Duodenal mucosa (tissue), 2 donors: ENCODE data around the gene DPYSL3.

Source experiments
- H3K27ac ChIP-seq: one replicate; pipeline ENCODE4 v1.7.0; 2013; ENCODE audit warnings: low read depth, low read length
- H3K27me3 ChIP-seq, 2 donors: one replicate each; pipeline ENCODE4 v1.7.0; 2013; ENCODE audit warnings: low read length in 2 of 2, control low read depth in 1 of 2; ENCODE audit not compliant: insufficient read depth in 2 of 2, control insufficient read depth in 1 of 2
- H3K36me3 ChIP-seq, 2 donors: one replicate each; pipeline ENCODE4 v1.7.0; 2013; ENCODE audit warnings: low read length in 2 of 2, control low read depth in 1 of 2; ENCODE audit not compliant: insufficient read depth in 2 of 2, control insufficient read depth in 1 of 2
- H3K4me1 ChIP-seq, 2 donors: one replicate each; pipeline ENCODE4 v1.7.0; 2013; ENCODE audit warnings: low read length in 2 of 2, control low read depth in 1 of 2; ENCODE audit not compliant: insufficient read depth in 2 of 2, control insufficient read depth in 1 of 2
- H3K4me3 ChIP-seq, 2 donors: one replicate each; pipeline ENCODE4 v1.7.0; 2013; ENCODE audit warnings: low read length in 2 of 2, low read depth in 1 of 2
- H3K9ac ChIP-seq, 2 donors: one replicate each; pipeline ENCODE4 v1.7.0; 2013; ENCODE audit warnings: low read length in 2 of 2, low read depth in 1 of 2
- H3K9me3 ChIP-seq, 2 donors: one replicate each; pipeline ENCODE4 v1.7.0; 2013; ENCODE audit warnings: low read length in 2 of 2, control low read depth in 1 of 2; ENCODE audit not compliant: control insufficient read depth in 1 of 2

DPYSL3 gene

DNA sequence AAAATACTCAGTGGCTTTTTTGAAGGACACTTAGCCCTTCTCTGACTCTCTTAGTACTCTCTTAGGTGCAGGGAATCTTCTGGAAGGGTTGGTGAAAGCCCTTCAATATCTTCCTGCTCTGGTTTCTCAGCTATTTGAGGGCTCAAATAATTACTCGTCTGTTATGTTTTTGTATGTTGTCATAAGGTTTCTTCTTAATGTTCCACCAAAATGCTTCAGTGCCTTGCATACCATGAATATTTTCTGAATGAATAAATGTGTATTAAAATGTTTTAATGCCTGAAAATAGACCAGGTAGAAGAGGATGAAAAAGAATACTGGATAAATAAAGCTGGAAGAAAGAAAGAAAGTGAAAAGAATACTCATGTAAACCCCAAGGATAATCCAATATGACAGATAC lies 150.8 kb downstream of the DPYSL3 start:
- no peak overlapping the region for H3K27ac ChIP-seq
- no peaks in the 10 kb centered on the region for H3K36me3 ChIP-seq
- no peak overlapping the region for H3K9ac ChIP-seq
- H3K9me3 ChIP-seq = no peaks in the 10 kb centered on the region
- no peaks in the 10 kb centered on the region for H3K27me3 ChIP-seq
- H3K4me3 ChIP-seq = no peak overlapping the region
- H3K4me1 ChIP-seq = no peaks in the 10 kb centered on the region

DNA sequence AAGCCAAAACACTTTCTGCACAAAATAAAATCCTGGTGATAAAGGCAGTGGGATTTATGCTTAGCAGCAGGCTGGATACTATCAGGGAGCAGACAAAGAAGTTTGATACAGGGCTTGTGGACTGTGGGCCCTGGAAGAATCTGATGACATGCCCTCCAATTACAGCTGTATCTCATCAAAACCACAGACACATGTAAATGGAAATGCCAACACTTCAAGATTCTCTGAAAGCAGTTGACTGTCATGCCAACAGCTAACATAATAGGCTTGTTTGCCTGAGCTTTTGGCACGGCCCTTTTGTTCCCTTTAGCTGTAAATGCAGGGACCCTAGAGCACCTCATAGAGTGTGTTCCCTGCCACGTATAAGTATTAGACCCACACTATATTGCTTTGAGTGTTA lies 160.6 kb downstream of the DPYSL3 start:
- no peak overlapping the region for H3K4me3 ChIP-seq
- H3K4me1 ChIP-seq = no peaks in the 10 kb centered on the region
- H3K27me3 ChIP-seq = no peaks in the 10 kb centered on the region
- H3K9ac ChIP-seq = no peak overlapping the region
- no peak overlapping the region for H3K27ac ChIP-seq
- no peaks in the 10 kb centered on the region for H3K9me3 ChIP-seq
- H3K36me3 ChIP-seq = no peaks in the 10 kb centered on the region

DNA sequence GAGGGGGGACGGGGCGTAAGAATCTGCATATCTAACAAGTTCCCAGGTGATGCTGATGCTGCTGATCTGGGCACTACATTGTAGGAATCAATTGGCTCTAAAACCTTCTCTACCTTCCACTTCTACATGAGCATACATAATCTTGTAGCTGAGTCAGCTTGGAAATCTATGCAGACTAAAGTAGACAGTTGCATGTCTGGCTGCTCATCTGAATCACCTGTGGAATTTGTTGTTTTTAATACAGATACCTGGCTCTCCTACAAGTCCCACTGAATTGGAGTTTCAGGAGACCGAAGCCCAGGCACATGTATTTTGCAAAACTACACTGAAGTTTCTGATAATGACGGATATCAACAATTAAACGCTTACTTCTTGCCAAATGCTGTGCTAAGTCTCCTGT lies 161.4 kb downstream of the DPYSL3 start:
- Histone ChIP-seq H3K27me3 (no peaks in the 10 kb centered on the region), H3K4me1 (no peaks in the 10 kb centered on the region), H3K4me3 (no peak overlapping the region), H3K27ac (no peak overlapping the region), H3K36me3 (no peaks in the 10 kb centered on the region), H3K9ac (no peak overlapping the region), H3K9me3 (no peaks in the 10 kb centered on the region)

DNA sequence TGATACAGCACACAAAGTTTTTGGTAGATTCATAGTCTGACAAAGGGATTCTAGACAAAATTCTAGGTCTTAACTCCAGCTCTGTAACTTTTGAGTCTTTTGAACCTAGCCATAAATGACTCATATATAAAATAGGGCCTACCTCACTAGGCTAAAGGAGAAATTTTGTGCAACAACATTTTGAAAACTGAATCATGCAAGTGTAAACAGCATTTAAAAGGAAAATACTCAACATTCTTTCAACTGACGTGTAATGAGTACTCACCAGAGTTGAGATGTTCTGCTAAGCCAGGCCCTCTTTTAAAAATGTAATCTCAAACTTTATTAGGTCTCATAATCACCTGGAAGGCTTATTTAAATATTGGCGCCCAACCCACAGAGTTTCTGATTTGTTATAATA lies 161.8 kb downstream of the DPYSL3 start:
- Histone ChIP-seq H3K9ac (no peak overlapping the region), H3K27ac (no peak overlapping the region), H3K27me3 (no peaks in the 10 kb centered on the region), H3K36me3 (no peaks in the 10 kb centered on the region), H3K9me3 (no peaks in the 10 kb centered on the region), H3K4me3 (no peak overlapping the region), H3K4me1 (no peaks in the 10 kb centered on the region)

DNA sequence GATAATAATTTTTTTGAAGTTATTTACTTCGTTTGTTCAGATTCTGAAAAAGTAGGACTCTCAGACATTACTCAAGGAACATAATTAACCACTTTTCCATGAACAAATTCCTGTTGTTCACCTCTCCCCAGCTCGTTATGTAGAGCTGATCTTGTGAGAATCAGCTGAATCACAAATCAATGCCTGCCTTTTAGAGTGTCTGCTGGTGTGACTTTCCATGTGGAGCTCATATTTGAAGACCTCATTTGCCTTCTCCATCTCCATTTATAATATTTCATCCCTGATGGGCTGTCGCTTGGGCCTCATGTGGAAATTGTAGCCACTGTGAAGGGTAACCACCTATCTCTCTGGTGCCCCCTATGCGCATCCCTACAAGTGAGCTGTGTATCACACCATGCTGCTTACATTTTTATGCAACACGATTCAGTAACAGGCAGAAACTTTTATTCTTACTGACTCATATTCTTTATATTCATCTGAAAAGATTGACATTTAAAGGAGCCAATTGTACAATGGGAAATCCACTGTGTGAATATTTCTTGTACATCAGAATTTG lies 163.8 kb downstream of the DPYSL3 start:
- Histone ChIP-seq H3K27ac (no peak overlapping the region), H3K4me1 (no peaks in the 10 kb centered on the region), H3K36me3 (no peaks in the 10 kb centered on the region), H3K9ac (no peak overlapping the region), H3K27me3 (no peaks in the 10 kb centered on the region), H3K9me3 (no peaks in the 10 kb centered on the region), H3K4me3 (no peak overlapping the region)

DNA sequence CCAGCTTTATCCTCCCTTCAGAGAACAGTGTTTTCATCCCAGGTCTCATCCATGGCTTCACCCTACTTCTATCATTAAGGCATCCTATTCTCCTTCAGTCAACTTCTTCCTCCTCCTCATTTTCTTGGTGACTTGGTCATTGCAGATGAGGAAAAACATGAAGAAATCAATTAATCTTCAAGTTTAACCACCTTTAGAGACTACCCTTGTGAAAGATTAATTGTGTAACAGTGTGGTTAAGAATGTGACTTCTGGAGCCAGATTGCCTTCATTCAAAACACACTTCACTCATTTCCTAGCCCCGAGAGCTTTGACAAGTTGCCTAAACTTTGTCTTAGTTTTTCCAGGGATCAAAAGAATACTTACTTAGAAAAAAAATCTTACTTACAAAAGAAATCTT lies 165.0 kb downstream of the DPYSL3 start:
- H3K9me3 ChIP-seq = no peaks in the 10 kb centered on the region
- H3K27me3 ChIP-seq = no peaks in the 10 kb centered on the region
- no peaks in the 10 kb centered on the region for H3K36me3 ChIP-seq
- no peak overlapping the region for H3K4me3 ChIP-seq
- no peak overlapping the region for H3K9ac ChIP-seq
- no peaks in the 10 kb centered on the region for H3K4me1 ChIP-seq
- no peak overlapping the region for H3K27ac ChIP-seq

DNA sequence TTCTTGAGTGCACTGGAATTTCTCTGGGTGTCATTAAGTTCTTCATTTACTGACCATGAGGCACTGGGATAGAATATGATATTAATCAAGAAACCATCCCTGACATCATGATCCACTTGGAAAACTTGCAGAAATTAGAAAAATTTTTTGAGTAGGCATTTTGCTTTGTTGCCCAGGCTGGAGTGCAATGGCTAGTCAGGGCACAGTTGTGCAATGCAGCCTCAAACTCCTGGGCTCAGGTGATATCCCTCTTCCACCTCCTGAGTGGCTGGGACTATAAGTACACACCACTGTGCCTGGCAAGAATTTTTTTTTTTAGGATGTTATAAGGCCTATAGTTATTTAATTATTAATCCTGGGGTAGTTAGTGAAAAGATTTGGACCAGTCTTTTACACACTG lies 168.5 kb downstream of the DPYSL3 start:
- Histone ChIP-seq H3K4me3 (no peak overlapping the region), H3K9ac (no peak overlapping the region), H3K27me3 (no peaks in the 10 kb centered on the region), H3K27ac (no peak overlapping the region), H3K9me3 (no peaks in the 10 kb centered on the region), H3K4me1 (no peaks in the 10 kb centered on the region), H3K36me3 (no peaks in the 10 kb centered on the region)

DNA sequence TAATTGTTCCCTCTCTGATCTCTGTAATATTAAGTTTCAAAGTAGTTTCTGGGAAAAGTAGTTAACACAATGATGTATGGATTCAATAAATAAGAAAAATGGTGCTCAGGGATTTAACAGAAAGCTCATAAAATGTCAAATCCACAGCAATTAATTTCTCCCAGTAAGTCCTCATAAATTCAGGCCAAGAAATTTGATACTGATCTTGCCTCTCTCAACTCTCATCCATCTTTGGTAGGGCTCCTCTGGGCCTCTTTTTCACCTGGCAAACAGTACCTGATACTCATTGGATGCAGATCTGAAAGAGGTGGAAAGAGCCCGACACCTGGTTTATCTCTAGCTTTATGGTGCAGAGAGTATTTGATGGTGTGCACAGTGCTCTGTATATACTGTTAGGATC lies 168.9 kb downstream of the DPYSL3 start:
- Histone ChIP-seq H3K27ac (no peak overlapping the region), H3K27me3 (no peaks in the 10 kb centered on the region), H3K9ac (no peak overlapping the region), H3K36me3 (no peaks in the 10 kb centered on the region), H3K9me3 (no peaks in the 10 kb centered on the region), H3K4me1 (no peaks in the 10 kb centered on the region), H3K4me3 (no peak overlapping the region)
